GM21786 (cell line): ENCODE measurements around the gene NKX2-8.

Experiments used
- ATAC-seq: cut with Tn5 transposase; IDR thresholded peaks from one replicate; pipeline ENCODE4 v1.9.1; 2021; ENCODE audit not compliant: unreplicated experiment

The NKX2-8 gene

GRCh38 chr14:36582011-36582873, at the start of gene NKX2-8:
Gene NKX2-8, minus strand, starts transcription at chr14:36582614. Its CDS starts 225 bp downstream, at chr14:36582389.
- no peak for ATAC-seq

GRCh38 chr14:36627981-36628380, 45.6 kb upstream of the NKX2-8 start:
- ATAC-seq = no peak

GRCh38 chr14:36626151-36626550, 43.7 kb upstream of the NKX2-8 start:
- peak; percentile 40 for ATAC-seq

- no peak for ATAC-seq
Measured at GRCh38 chr14:36625436-36625835, 43.0 kb upstream of the NKX2-8 start.

GRCh38 chr14:36625014-36625413, 42.6 kb upstream of the NKX2-8 start:
- ATAC-seq = no peak

GRCh38 chr14:36619853-36620252, 37.4 kb upstream of the NKX2-8 start:
- no peak for ATAC-seq

- ATAC-seq = no peak
Measured at GRCh38 chr14:36619131-36619530, 36.7 kb upstream of the NKX2-8 start.

- ATAC-seq = no peak
Measured at GRCh38 chr14:36618641-36619040, 36.2 kb upstream of the NKX2-8 start.

- ATAC-seq = no peak
Measured at GRCh38 chr14:36617824-36618223, 35.4 kb upstream of the NKX2-8 start.

GRCh38 chr14:36605506-36605857, 23.1 kb upstream of the NKX2-8 start:
- no peak for ATAC-seq

- ATAC-seq = peak; percentile 79
Measured at GRCh38 chr14:36604757-36605505, 22.5 kb upstream of the NKX2-8 start.

- ATAC-seq = no peak
Measured at GRCh38 chr14:36600431-36600830, 18.0 kb upstream of the NKX2-8 start.

GRCh38 chr14:36591482-36591881, 9.1 kb upstream of the NKX2-8 start:
- ATAC-seq = no peak

GRCh38 chr14:36588788-36589187, 6.4 kb upstream of the NKX2-8 start:
- ATAC-seq = no peak

GRCh38 chr14:36588119-36588518, 5.7 kb upstream of the NKX2-8 start:
- no peak for ATAC-seq

- no peak for ATAC-seq
Measured at GRCh38 chr14:36585100-36585499, 2.7 kb upstream of the NKX2-8 start.

- ATAC-seq = no peak
Measured at GRCh38 chr14:36583893-36584811, 1.7 kb upstream of the NKX2-8 start.

- ATAC-seq = no peak
Measured at GRCh38 chr14:36583242-36583892, 953 bp upstream of the NKX2-8 start.

GRCh38 chr14:36582874-36583241, 444 bp upstream of the NKX2-8 start:
- ATAC-seq = no peak
